Thymus (tissue), 11 donors: ENCODE results near the gene REG3A. TPM values are rescaled to one million over a fixed set of nuclear protein-coding genes. Genes with fewer than 3 reads are reported as not detected.

Experiments
- DNase-seq, 9 donors: peaks; one replicate each; pipeline ENCODE4 v3.0.0-alpha.2; 2013; ENCODE audit warnings: low spot score in 9 of 9, low read depth in 6 of 9, missing footprints in 1 of 9
- H3K27ac ChIP-seq, 2 donors: one replicate each; pipeline ENCODE4 v1.5.1; 2013; ENCODE audit warnings: control low read depth in 1 of 2, low read depth in 1 of 2, low read length in 1 of 2, mild to moderate bottlenecking in 1 of 2, moderate library complexity in 1 of 2
- H3K27me3 ChIP-seq, 2 donors: one replicate each; pipeline ENCODE4 v1.5.1; 2013; ENCODE audit warnings: low read length in 1 of 2; ENCODE audit not compliant: control insufficient read depth in 2 of 2, insufficient read depth in 1 of 2
- H3K36me3 ChIP-seq, 2 donors: one replicate each; pipeline ENCODE4 v1.5.1; 2013; ENCODE audit warnings: low read length in 1 of 2, mild to moderate bottlenecking in 1 of 2, moderate library complexity in 1 of 2; ENCODE audit not compliant: control insufficient read depth in 2 of 2, insufficient read depth in 2 of 2
- H3K4me1 ChIP-seq, 2 donors: one replicate each; pipeline ENCODE4 v1.5.1; 2013; ENCODE audit warnings: low read length in 2 of 2; ENCODE audit not compliant: control insufficient read depth in 2 of 2, insufficient read depth in 2 of 2
- H3K4me3 ChIP-seq, 2 donors: one replicate each; pipeline ENCODE4 v1.5.1; 2013; ENCODE audit warnings: low read length in 2 of 2, control low read depth in 1 of 2, mild to moderate bottlenecking in 1 of 2
- H3K9me3 ChIP-seq, 2 donors: one replicate each; pipeline ENCODE4 v1.5.1; 2013; ENCODE audit warnings: low read length in 1 of 2, mild to moderate bottlenecking in 1 of 2; ENCODE audit not compliant: control insufficient read depth in 2 of 2, insufficient read depth in 1 of 2
- WGBS: extraction: QIAGEN DNeasy Blood & Tissue Kit; methylation state at CpG from one replicate; pipeline ENCODE4 v1.1.7; 2013; 5-methylcytosine and 5-hydroxymethylcytosine counted together
- polyA plus RNA-seq: library from polyadenylated mRNA; stranded (reverse); fragments of 200-250 nt; gene quantifications from one replicate; pipeline ENCODE4 v1.2.3, GENCODE V29; 2013
- total RNA-seq: library from RNA; stranded (reverse); fragments of 120-200 nt; gene quantifications from one replicate; pipeline ENCODE4 v1.2.4, GENCODE V29; 2013
- donor health status: healthy.

REG3A gene
- total and polyA plus RNA-seq, 2 donors: 0.05 to 0.82 TPM

GRCh38 chr2:79171348-79171958 lies 11.9 kb upstream of the REG3A start:
- no peak for DNase-seq
- H3K36me3 ChIP-seq: no peaks in the 10 kb centered on the region
- 96% methylated on average over 2 of the region's 2 CpGs for WGBS

GRCh38 chr2:79162801-79163200 lies 3.2 kb upstream of the REG3A start:
- Histone ChIP-seq H3K36me3 (no peaks in the 10 kb centered on the region), H3K4me3 (no peak overlapping the region), H3K9me3 (peaks cover 0 to 4% of the 10 kb centered on the region in 2 donors), H3K27ac (no peak overlapping the region), H3K4me1 (no peaks in the 10 kb centered on the region), H3K27me3 (no peaks in the 10 kb centered on the region)
- over 99% methylated on average over 1 of the region's 1 CpG for WGBS
- no peak for DNase-seq

More at GRCh38 chr2:79171348-79171958, 11.9 kb upstream of the REG3A start:
- Histone ChIP-seq H3K27me3 (no peaks in the 10 kb centered on the region), H3K27ac (no peak overlapping the region), H3K4me3 (no peak overlapping the region), H3K9me3 (peaks cover 0 to 9% of the 10 kb centered on the region in 2 donors), H3K4me1 (no peaks in the 10 kb centered on the region)

- peaks cover 0 to 4% of the 10 kb centered on the region in 2 donors for H3K9me3 ChIP-seq
- no peak for DNase-seq
- 96% methylated on average over 2 of the region's 2 CpGs for WGBS
- H3K4me3 ChIP-seq: no peak overlapping the region
- no peak overlapping the region for H3K27ac ChIP-seq
- H3K4me1 ChIP-seq: no peaks in the 10 kb centered on the region
- H3K27me3 ChIP-seq: no peaks in the 10 kb centered on the region
- H3K36me3 ChIP-seq: no peaks in the 10 kb centered on the region
These were observed 2.6 kb upstream of the REG3A start for GRCh38 chr2:79162132-79162531.

- Histone ChIP-seq H3K4me3 (no peak overlapping the region), H3K36me3 (no peaks in the 10 kb centered on the region), H3K9me3 (peaks cover 0 to 12% of the 10 kb centered on the region in 2 donors), H3K27me3 (no peaks in the 10 kb centered on the region), H3K4me1 (no peaks in the 10 kb centered on the region), H3K27ac (no peak overlapping the region)
- 88% methylated on average over 2 of the region's 2 CpGs for WGBS
- DNase-seq: no peak
These were observed 523 bp downstream of the REG3A start for GRCh38 chr2:79159030-79159429.

- no peak overlapping the region for H3K27ac ChIP-seq
- no peak overlapping the region for H3K4me3 ChIP-seq
- H3K36me3 ChIP-seq: no peaks in the 10 kb centered on the region
- H3K27me3 ChIP-seq: no peaks in the 10 kb centered on the region
- H3K4me1 ChIP-seq: no peaks in the 10 kb centered on the region
- H3K9me3 ChIP-seq: peaks cover 0 to 12% of the 10 kb centered on the region in 2 donors
- 90% methylated on average over 2 of the region's 2 CpGs for WGBS
- no peak for DNase-seq
These were observed 3.6 kb downstream of the REG3A start for GRCh38 chr2:79155826-79156476.

GRCh38 chr2:79139423-79139822 lies 20.1 kb downstream of the REG3A start:
- Histone ChIP-seq H3K27ac (no peak overlapping the region), H3K9me3 (no peaks in the 10 kb centered on the region), H3K4me1 (no peaks in the 10 kb centered on the region), H3K4me3 (no peak overlapping the region), H3K36me3 (no peaks in the 10 kb centered on the region), H3K27me3 (no peaks in the 10 kb centered on the region)
- no peak for DNase-seq

- no peaks in the 10 kb centered on the region for H3K36me3 ChIP-seq
- no peaks in the 10 kb centered on the region for H3K27me3 ChIP-seq
- WGBS: 92% methylated on average over 3 of the region's 3 CpGs
- H3K27ac ChIP-seq: no peak overlapping the region
- H3K4me1 ChIP-seq: no peaks in the 10 kb centered on the region
- H3K9me3 ChIP-seq: no peaks in the 10 kb centered on the region
- DNase-seq: no peak
- no peak overlapping the region for H3K4me3 ChIP-seq
These were observed 21.2 kb downstream of the REG3A start for GRCh38 chr2:79138385-79138784.

- H3K36me3 ChIP-seq: no peaks in the 10 kb centered on the region
- DNase-seq: no peak
- H3K27ac ChIP-seq: no peak overlapping the region
- WGBS: 93% methylated on average over 4 of the region's 4 CpGs
- H3K27me3 ChIP-seq: no peaks in the 10 kb centered on the region
- no peak overlapping the region for H3K4me3 ChIP-seq
- H3K4me1 ChIP-seq: no peaks in the 10 kb centered on the region
- no peaks in the 10 kb centered on the region for H3K9me3 ChIP-seq
These were observed 27.9 kb downstream of the REG3A start for GRCh38 chr2:79131687-79132086.

- H3K4me1 ChIP-seq: no peaks in the 10 kb centered on the region
- H3K27ac ChIP-seq: no peak overlapping the region
- H3K27me3 ChIP-seq: no peaks in the 10 kb centered on the region
- no peaks in the 10 kb centered on the region for H3K36me3 ChIP-seq
- H3K4me3 ChIP-seq: no peak overlapping the region
- DNase-seq: no peak
- no peaks in the 10 kb centered on the region for H3K9me3 ChIP-seq
These were observed 29.7 kb downstream of the REG3A start for GRCh38 chr2:79129804-79130203.
